ENCODE measurements around the gene PIAS1.

- TF ChIP-seq ZNF274 (IDR thresholded peaks at IDR 0.05; ENCODE audit: low read depth, low read length) (no peak), YY1 (IDR thresholded peaks at IDR 0.05; ENCODE audit: insufficient read depth, insufficient read length) (no peak), SUZ12 (IDR thresholded peaks at IDR 0.05; ENCODE audit: extremely low read depth, insufficient read depth, insufficient read length) (no peak)
Observed at GRCh38 chr15:68192117-68192516, 138.0 kb downstream of the PIAS1 start.
